HEK293 (cell line): ENCODE results near the gene SLC41A1.

Experiments
- ZBTB17 ChIP-seq: fragments of 450-650 bp; formaldehyde crosslinking; IDR thresholded peaks from 2 replicates; pipeline ENCODE4 v1.5.1; 2016; ENCODE audit warnings: missing biosample characterization, missing genetic modification characterization
- ZNF239 ChIP-seq: fragments of 450-650 bp; formaldehyde crosslinking; IDR thresholded peaks from 2 replicates; pipeline ENCODE4 v1.5.1; 2016; ENCODE audit warnings: missing biosample characterization, missing genetic modification characterization
- ZNF274 ChIP-seq, 2 experiments: fragments of 200-500 bp in 1 of 2; fragments of 450-650 bp in 1 of 2; sonication (Bioruptor generic) in 1 of 2; formaldehyde crosslinking in 1 of 2; IDR thresholded peaks; 2 replicates each; pipeline versions ENCODE4 v1.5.1 to v1.6.1; 2014 to 2016; ENCODE audit warnings: borderline replicate concordance in 1 of 2, inconsistent platforms in 1 of 2, low read length in 1 of 2, missing biosample characterization in 1 of 2, missing genetic modification characterization in 1 of 2
- ZNF501 ChIP-seq: fragments of 450-650 bp; formaldehyde crosslinking; IDR thresholded peaks from 2 replicates; pipeline ENCODE4 v1.5.1; 2016; ENCODE audit warnings: missing biosample characterization, missing genetic modification characterization
- ZNF558 ChIP-seq: fragments of 450-650 bp; formaldehyde crosslinking; IDR thresholded peaks from 2 replicates; pipeline ENCODE4 v1.5.1; 2016; ENCODE audit warnings: missing biosample characterization, missing genetic modification characterization
- TF ChIP-seq, protein P1 (sequence below): fragments of 450-650 bp; formaldehyde crosslinking; IDR thresholded peaks from 2 replicates; pipeline ENCODE4 v1.5.1; 2016; ENCODE audit warnings: missing biosample characterization, missing genetic modification characterization
- TF ChIP-seq, protein P2 (sequence below): fragments of 450-650 bp; formaldehyde crosslinking; IDR thresholded peaks from 2 replicates; pipeline ENCODE4 v1.5.1; 2016; ENCODE audit warnings: missing biosample characterization, missing genetic modification characterization

DNA sequence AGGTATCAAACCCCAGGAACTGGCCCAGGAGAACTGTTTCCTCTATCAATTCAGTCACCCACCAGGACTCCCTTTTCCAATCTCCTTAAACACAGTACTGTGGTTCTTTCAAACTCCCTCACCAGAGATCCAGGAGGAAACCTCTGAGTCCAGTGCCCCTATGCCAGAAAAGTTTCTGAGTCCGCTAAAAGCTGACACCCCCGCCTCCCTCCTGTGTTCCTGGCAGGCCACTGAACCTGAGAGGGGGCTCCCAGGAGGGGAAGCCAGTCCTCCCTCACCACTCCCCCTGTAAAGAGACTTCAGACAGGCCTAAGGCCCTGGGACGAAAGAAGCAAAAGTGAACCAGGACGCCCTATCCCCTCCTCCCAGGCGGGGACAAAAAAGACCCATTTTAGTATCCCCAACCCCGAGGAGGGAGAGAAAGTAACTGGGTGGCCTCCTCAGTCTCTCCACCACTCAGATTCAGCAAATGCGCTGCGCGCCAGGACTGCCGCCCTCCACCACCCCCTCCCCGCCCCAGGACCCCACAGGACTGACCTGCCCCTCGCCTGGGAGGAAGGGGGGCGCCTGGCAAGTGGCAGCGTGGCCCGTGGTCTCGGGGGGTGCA, 624 bp downstream of the SLC41A1 start:
- TF ChIP-seq, protein P1, sequence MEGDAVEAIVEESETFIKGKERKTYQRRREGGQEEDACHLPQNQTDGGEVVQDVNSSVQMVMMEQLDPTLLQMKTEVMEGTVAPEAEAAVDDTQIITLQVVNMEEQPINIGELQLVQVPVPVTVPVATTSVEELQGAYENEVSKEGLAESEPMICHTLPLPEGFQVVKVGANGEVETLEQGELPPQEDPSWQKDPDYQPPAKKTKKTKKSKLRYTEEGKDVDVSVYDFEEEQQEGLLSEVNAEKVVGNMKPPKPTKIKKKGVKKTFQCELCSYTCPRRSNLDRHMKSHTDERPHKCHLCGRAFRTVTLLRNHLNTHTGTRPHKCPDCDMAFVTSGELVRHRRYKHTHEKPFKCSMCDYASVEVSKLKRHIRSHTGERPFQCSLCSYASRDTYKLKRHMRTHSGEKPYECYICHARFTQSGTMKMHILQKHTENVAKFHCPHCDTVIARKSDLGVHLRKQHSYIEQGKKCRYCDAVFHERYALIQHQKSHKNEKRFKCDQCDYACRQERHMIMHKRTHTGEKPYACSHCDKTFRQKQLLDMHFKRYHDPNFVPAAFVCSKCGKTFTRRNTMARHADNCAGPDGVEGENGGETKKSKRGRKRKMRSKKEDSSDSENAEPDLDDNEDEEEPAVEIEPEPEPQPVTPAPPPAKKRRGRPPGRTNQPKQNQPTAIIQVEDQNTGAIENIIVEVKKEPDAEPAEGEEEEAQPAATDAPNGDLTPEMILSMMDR (tag by site-specific recombination) = no peak
- TF ChIP-seq ZNF239 (tag by site-specific recombination) (no peak), ZNF274 (IDR thresholded peaks at IDR 0.05; ENCODE audit: low read length) (no peak), ZNF274 (tag by site-specific recombination; IDR thresholded peaks at IDR 0.05; ENCODE audit: borderline replicate concordance) (no peak), ZNF501 (tag by site-specific recombination) (no peak), ZNF558 (no peak), ZBTB17 (tag by site-specific recombination) (no peak)
- TF ChIP-seq, protein P2, sequence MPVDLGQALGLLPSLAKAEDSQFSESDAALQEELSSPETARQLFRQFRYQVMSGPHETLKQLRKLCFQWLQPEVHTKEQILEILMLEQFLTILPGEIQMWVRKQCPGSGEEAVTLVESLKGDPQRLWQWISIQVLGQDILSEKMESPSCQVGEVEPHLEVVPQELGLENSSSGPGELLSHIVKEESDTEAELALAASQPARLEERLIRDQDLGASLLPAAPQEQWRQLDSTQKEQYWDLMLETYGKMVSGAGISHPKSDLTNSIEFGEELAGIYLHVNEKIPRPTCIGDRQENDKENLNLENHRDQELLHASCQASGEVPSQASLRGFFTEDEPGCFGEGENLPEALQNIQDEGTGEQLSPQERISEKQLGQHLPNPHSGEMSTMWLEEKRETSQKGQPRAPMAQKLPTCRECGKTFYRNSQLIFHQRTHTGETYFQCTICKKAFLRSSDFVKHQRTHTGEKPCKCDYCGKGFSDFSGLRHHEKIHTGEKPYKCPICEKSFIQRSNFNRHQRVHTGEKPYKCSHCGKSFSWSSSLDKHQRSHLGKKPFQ (tag by site-specific recombination) = no peak
